Ovary (tissue), 9 donors: ENCODE results near the gene IFI16. TPM values are rescaled to one million over a fixed set of nuclear protein-coding genes. Genes with fewer than 3 reads are reported as not detected.
"Not testable (repeated sequence)": the region's sequence is repeated elsewhere in the genome, so short reads cannot be mapped to it uniquely, and the experiment has no call there.

ENCODE experiments used
- DNase-seq, 5 donors: peaks; one replicate each; pipeline ENCODE4 v3.0.0-alpha.2; 2019 to 2020
- H3K27ac ChIP-seq, 2 donors: fragments of 200-600 bp; one replicate each; pipeline versions ENCODE4 v1.5.1 to v1.8.0; 2019 to 2022
- H3K27me3 ChIP-seq: fragments of 200-600 bp; one replicate; pipeline ENCODE4 v1.8.0; 2022
- H3K36me3 ChIP-seq: fragments of 200-600 bp; sonication (generic); one replicate; pipeline ENCODE4 v1.5.1; 2019
- H3K4me1 ChIP-seq: one replicate; pipeline ENCODE4 v1.8.1; 2013; ENCODE audit warnings: mild to moderate bottlenecking, moderate library complexity; ENCODE audit not compliant: insufficient read depth
- H3K4me3 ChIP-seq: fragments of 200-600 bp; sonication (generic); one replicate; pipeline ENCODE4 v1.5.1; 2017
- H3K9me3 ChIP-seq, 2 donors: fragments of 200-600 bp in 1 of 2; sonication (generic) in 1 of 2; one replicate each; pipeline versions ENCODE4 v1.5.1 to v1.8.1; 2013 to 2019; ENCODE audit warnings: mild to moderate bottlenecking in 1 of 2, moderate library complexity in 1 of 2
- CTCF ChIP-seq, 3 donors: fragments of 450-650 bp in 2 of 3; fragments of 200-600 bp in 1 of 3; IDR thresholded peaks; one replicate each; pipeline versions ENCODE4 v1.5.1 to v1.8.0; 2016 to 2022; ENCODE audit warnings: antibody characterized with exemption in 3 of 3, mild to moderate bottlenecking in 1 of 3
- EP300 ChIP-seq: sonication (generic); formaldehyde crosslinking; IDR thresholded peaks from one replicate; pipeline ENCODE4 v1.6.1; 2017; ENCODE audit warnings: antibody characterized with exemption
- POLR2A ChIP-seq: fragments of 450-650 bp; IDR thresholded peaks from one replicate; pipeline ENCODE4 v1.6.1; 2017; ENCODE audit warnings: antibody characterized with exemption, mild to moderate bottlenecking, moderate library complexity
- WGBS, 3 donors: extraction: QIAGEN DNeasy Blood & Tissue Kit in 1 of 3; methylation state at CpG; one replicate each; pipeline versions ENCODE4 v1.1.5 to v1.1.7; 2013 to 2017; 5-methylcytosine and 5-hydroxymethylcytosine counted together
- intact Hi-C, 4 donors: fragments of 100-400 bp; cut with DNase I; formaldehyde crosslinking; loops; one replicate each; pipeline versions ENCODE4 v1.11.0 to v1.15.1; 2022 to 2023
- polyA plus RNA-seq, 2 donors: library from polyadenylated mRNA; stranded (reverse); fragments of 200-250 nt in 1 of 2; fragments of 350-450 nt in 1 of 2; fragmentation: Illumina TruSeq in 1 of 2; extraction: RNeasy Lipid Tissue Mini Kit (QIAGEN cat#74804) in 1 of 2; gene quantifications; one replicate each; pipeline ENCODE4 v1.2.3, GENCODE V29; 2013 to 2014
- total RNA-seq, 7 donors: library from RNA; depleted of rRNA in 2 of 7; stranded (reverse); fragments of >200 nt in 2 of 7; fragmentation: NEBNext Ultra II Directional in 3 of 7; extraction: Animal tissue kit (Norgen Biotek cat#: 25700) in 3 of 7; gene quantifications; one replicate each; pipeline versions ENCODE4 v1.1.0 to v1.2.4, GENCODE V29; 2016 to 2023
- donor health status: DM: no; HTN: no; CAD: no; lungs with moderate emphysema.
- donor health status: DM: no; HTN: no; CAD: no.
- donor health status: Bipolar disorder and iron deficiency.
- donor health status: DM: yes; HTN: yes; CAD: no.
- donor health status: DM: no; HTN: no; CAD: no.
- donor health status: DM: yes; HTN: yes; CAD: no.

Gene IFI16
- total and polyA plus RNA-seq, 9 donors, result 73.1 to 184 (median 95.4) TPM

- 2 to 3% (median 3%) methylated on average over 6 of the region's 6 CpGs for WGBS, 3 donors
- intact Hi-C loops, result no loop called here
- no peaks in the 10 kb centered on the region for H3K9me3 ChIP-seq
- no peaks in the 10 kb centered on the region for H3K36me3 ChIP-seq
- no peak for DNase-seq
- peak overlapping the region; percentile 75 to 90 for H3K27ac ChIP-seq
- H3K4me3 ChIP-seq, result peak overlapping the region; percentile 57
- peaks cover 2% of the 10 kb centered on the region for H3K4me1 ChIP-seq
- no peaks in the 10 kb centered on the region for H3K27me3 ChIP-seq
- peak in 1 of 3 donors; percentile 10 for TF ChIP-seq CTCF (IDR thresholded peaks at IDR 0.05)
- TF ChIP-seq POLR2A, result no peak
- TF ChIP-seq EP300, result peak; percentile 69
Measured at GRCh38 chr1:159000070-159000409, 9.7 kb upstream of the IFI16 start.

- H3K36me3 ChIP-seq, result no peaks in the 10 kb centered on the region
- peaks cover 2% of the 10 kb centered on the region for H3K4me1 ChIP-seq
- intact Hi-C loops, result no loop called here
- no peaks in the 10 kb centered on the region for H3K9me3 ChIP-seq
- 0 to 2% (median 0%) methylated on average over 1 of the region's 1 CpG for WGBS, 3 donors
- peak overlapping the region; percentile 57 for H3K4me3 ChIP-seq
- no peak for TF ChIP-seq CTCF (IDR thresholded peaks at IDR 0.05)
- peak; percentile 68 for TF ChIP-seq EP300
- peak; percentile 85 to 94 (median 88) for DNase-seq
- H3K27ac ChIP-seq, result peak overlapping the region in 1 of 2 donors; percentile 90
- H3K27me3 ChIP-seq, result no peaks in the 10 kb centered on the region
Measured at GRCh38 chr1:159000625-159001024, 9.1 kb upstream of the IFI16 start.

GRCh38 chr1:159005161-159005560 lies 4.5 kb upstream of the IFI16 start:
- DNase-seq, result no peak
- intact Hi-C loops, result no loop called here
- Histone ChIP-seq H3K4me1 (peaks cover 6% of the 10 kb centered on the region), H3K36me3 (no peaks in the 10 kb centered on the region), H3K9me3 (no peaks in the 10 kb centered on the region), H3K27ac (peak overlapping the region in 1 of 2 donors; percentile 9), H3K4me3 (no peak overlapping the region), H3K27me3 (no peaks in the 10 kb centered on the region)
- TF ChIP-seq POLR2A (no peak), CTCF (IDR thresholded peaks at IDR 0.05) (no peak), EP300 (no peak)

GRCh38 chr1:159005676-159006075 lies 4.0 kb upstream of the IFI16 start:
- H3K9me3 ChIP-seq, result no peaks in the 10 kb centered on the region
- intact Hi-C loops, result no loop called here
- no peak overlapping the region for H3K4me3 ChIP-seq
- H3K36me3 ChIP-seq, result no peaks in the 10 kb centered on the region
- H3K4me1 ChIP-seq, result peaks cover 6% of the 10 kb centered on the region
- 34 to 44% (median 40%) methylated on average over 6 of the region's 6 CpGs for WGBS, 3 donors
- no peaks in the 10 kb centered on the region for H3K27me3 ChIP-seq
- TF ChIP-seq CTCF (IDR thresholded peaks at IDR 0.05) (no peak), EP300 (no peak)
- DNase-seq, result no peak
- peak overlapping the region in 1 of 2 donors; percentile 9 for H3K27ac ChIP-seq

GRCh38 chr1:159006210-159006807 lies 3.4 kb upstream of the IFI16 start:
- intact Hi-C loops, H3K36me3 ChIP-seq, H3K27ac ChIP-seq, H3K27me3 ChIP-seq, H3K4me1 ChIP-seq, DNase-seq, H3K4me3 ChIP-seq, H3K9me3 ChIP-seq: not testable (repeated sequence)
- WGBS, 3 donors, result 50 to 66% (median 63%) methylated on average over 11 of the region's 11 CpGs
